ENCODE results near the gene ALDH16A1. TPM values are rescaled to one million over a fixed set of nuclear protein-coding genes. Genes with fewer than 3 reads are reported as not detected.
A peak's percentile ranks its signal among the peaks of the same experiment; 100 is the strongest.

Gene ALDH16A1
- total and polyA plus RNA-seq, 2 of the 8 experiments (the other 6 are each of a cell fraction or from before 2014, with no cell fraction given) = 30.5 to 34.3 TPM

GRCh38 chr19:49417088-49417487 lies 35.9 kb upstream of the ALDH16A1 start:
- Histone ChIP-seq H3K14ac (ENCODE audit: insufficient read length) (no peak overlapping the region), H2BK12ac (ENCODE audit: low read depth, low read length) (no peak overlapping the region; the same call in 1 of the 2 replicates), H3K4me2 (ENCODE audit: insufficient read depth in 1 of 2, low read depth in 2 of 2, low read length in 2 of 2) (no peak overlapping the region; a peak in 1 of 4 replicates), H3K27ac (ENCODE audit: low read depth, low read length) (no peak overlapping the region), H3K79me2 (ENCODE audit: control insufficient read depth in 1 of 2, insufficient read depth in 2 of 2, low read length in 2 of 2) (no peaks in the 10 kb centered on the region), H4K5ac (ENCODE audit: insufficient read length, low read depth, low read length) (no peak overlapping the region), H2AK5ac (ENCODE audit: low read depth, low read length) (no peak overlapping the region), H3K9me3 (ENCODE audit: insufficient read depth in 2 of 2, low read depth in 1 of 2, low read length in 1 of 2) (no peaks in the 10 kb centered on the region), H2BK15ac (ENCODE audit: low read length) (peak overlapping the region; percentile 65; the same call in 1 of the 2 replicates), H4K91ac (replicated peaks; ENCODE audit: insufficient read length, low read length) (no peak overlapping the region), H2AFZ (ENCODE audit: low read length) (0 out of 2 replicates have a peak overlapping the region, but pooled peaks have one; percentile 6), H2BK5ac (ENCODE audit: low read depth, low read length) (0 out of 2 replicates have a peak overlapping the region, but pooled peaks have one; percentile 26), H4K20me1 (replicated peaks in 1 of 2; ENCODE audit: control insufficient read depth in 1 of 2, insufficient read depth in 2 of 2, low read length in 2 of 2) (no peaks in the 10 kb centered on the region), H3K27me3 (replicated peaks in 1 of 4; ENCODE audit: control insufficient read depth in 3 of 4, extremely low read depth in 1 of 4, insufficient read depth in 3 of 4, low read length in 3 of 4) (peaks cover 4 to 10% (median 9%) of the 10 kb centered on the region in 4 experiments), H3K4me3 (ENCODE audit: extremely low read depth in 1 of 4, insufficient read depth in 2 of 4, low read depth in 3 of 4, low read length in 4 of 4) (no peak overlapping the region), H3K4ac (replicated peaks; ENCODE audit: insufficient read length, low read depth, low read length) (no peak overlapping the region), H2BK20ac (ENCODE audit: low read length) (no peak overlapping the region), H3K4me1 (replicated peaks in 1 of 4; ENCODE audit: control insufficient read depth in 3 of 4, insufficient read depth in 4 of 4, low read length in 3 of 4) (peaks cover 4 to 22% (median 14%) of the 10 kb centered on the region in 4 experiments; a peak in 6 of 7 replicates), H4K8ac (ENCODE audit: extremely low read depth, insufficient read depth, low read length) (no peak overlapping the region), H3K79me1 (ENCODE audit: low read depth, low read length) (no peaks in the 10 kb centered on the region), H3K23ac (ENCODE audit: insufficient read length) (no peak overlapping the region), H2BK120ac (replicated peaks; ENCODE audit: low read depth, low read length) (no peak overlapping the region), H3K56ac (replicated peaks; ENCODE audit: insufficient read length, low read depth, low read length) (no peak overlapping the region), H3K9ac (replicated peaks in 1 of 4; ENCODE audit: extremely low read depth in 1 of 4, low read depth in 3 of 4, low read length in 3 of 4) (no peak overlapping the region), H3K18ac (ENCODE audit: extremely low read depth, low read length) (peak overlapping the region; percentile 29; the same call in 1 of the 2 replicates), H3K23me2 (ENCODE audit: low read depth, low read length) (no peaks in the 10 kb centered on the region), H3K36me3 (ENCODE audit: control insufficient read depth in 2 of 4, insufficient read depth in 4 of 4, low read length in 3 of 4) (no peaks in the 10 kb centered on the region)
- FAIRE-seq (no peak), DNase-seq (ENCODE audit: low read depth in 1 of 2, low spot score in 2 of 2) (peak in 1 of 2 experiments; percentile 70)
- WGBS, 2 experiments (ENCODE audit: extremely low coverage in 1 of 2, insufficient coverage in 1 of 2, insufficient read length in 1 of 2, insufficient replicate concordance in 2 of 2, low coverage in 1 of 2, low lambda C conversion rate in 2 of 2, missing lambda C conversion rate in 1 of 2) = 50% methylated on average over 7 of the region's 7 CpGs; no CpG with 5 or more reads in 1 of the 2 experiments
- ChIA-PET POLR2A (ENCODE audit: partially characterized antibody) (interaction anchor here (0.8 to 5.0 kb wide), 13 partner anchors 9 to 81 kb away, joined by 3 to 38 read pairs (median 5); partner anchors contain the start of genes ALDH16A1 and GFY), CTCF (ENCODE audit: partially characterized antibody) (interaction anchor here (0.7 to 14.7 kb wide), 21 partner anchors 8 to 202 kb away, joined by 3 to 291 read pairs (median 5); partner anchors contain the start of gene GFY)
- TF ChIP-seq RAD21 (IDR thresholded peaks at IDR 0.05 in 1 of 2, conservative IDR thresholded peaks at IDR 0.05 in 1 of 2; ENCODE audit: low read depth in 2 of 2, low read length in 2 of 2) = peak; percentile 77 to 81
- peak; percentile 52 to 70 (median 55) for TF ChIP-seq CTCF (IDR thresholded peaks at IDR 0.05; ENCODE audit: control extremely low read depth in 1 of 3, insufficient read depth in 1 of 3, low read depth in 1 of 3, low read length in 3 of 3)
- TF ChIP-seq EGR1 (IDR thresholded peaks at IDR 0.05; ENCODE audit: borderline replicate concordance, low read depth, low read length) = no peak
- no peak for TF ChIP-seq SP4 (IDR thresholded peaks at IDR 0.05; ENCODE audit: low read length)
- no peak for TF ChIP-seq KDM1A (IDR thresholded peaks at IDR 0.05; ENCODE audit: borderline replicate concordance, low read length)
- no peak for TF ChIP-seq CEBPB (IDR thresholded peaks at IDR 0.05; ENCODE audit: low read depth, low read length)
- TF ChIP-seq ATF2 (IDR thresholded peaks at IDR 0.05; ENCODE audit: low read length) = no peak
- no peak for TF ChIP-seq POLR2A (IDR thresholded peaks at IDR 0.05; ENCODE audit: control extremely low read depth in 1 of 2, low read depth in 2 of 2, low read length in 2 of 2)

All from H1 (cell line).